Ovary (tissue), 3 donors: ENCODE measurements around the gene GNB5.
A peak's percentile ranks its signal among the peaks of the same experiment; 100 is the strongest.

Experiments
- CTCF ChIP-seq, 3 donors: fragments of 450-650 bp in 2 of 3; fragments of 200-600 bp in 1 of 3; IDR thresholded peaks; one replicate each; pipeline versions ENCODE4 v1.5.1 to v1.8.0; 2016 to 2022; ENCODE audit warnings: antibody characterized with exemption in 3 of 3, mild to moderate bottlenecking in 1 of 3
- EP300 ChIP-seq: sonication (generic); formaldehyde crosslinking; IDR thresholded peaks from one replicate; pipeline ENCODE4 v1.6.1; 2017; ENCODE audit warnings: antibody characterized with exemption
- POLR2A ChIP-seq: fragments of 450-650 bp; IDR thresholded peaks from one replicate; pipeline ENCODE4 v1.6.1; 2017; ENCODE audit warnings: antibody characterized with exemption, mild to moderate bottlenecking, moderate library complexity
- donor health status: DM: no; HTN: no; CAD: no.

DNA sequence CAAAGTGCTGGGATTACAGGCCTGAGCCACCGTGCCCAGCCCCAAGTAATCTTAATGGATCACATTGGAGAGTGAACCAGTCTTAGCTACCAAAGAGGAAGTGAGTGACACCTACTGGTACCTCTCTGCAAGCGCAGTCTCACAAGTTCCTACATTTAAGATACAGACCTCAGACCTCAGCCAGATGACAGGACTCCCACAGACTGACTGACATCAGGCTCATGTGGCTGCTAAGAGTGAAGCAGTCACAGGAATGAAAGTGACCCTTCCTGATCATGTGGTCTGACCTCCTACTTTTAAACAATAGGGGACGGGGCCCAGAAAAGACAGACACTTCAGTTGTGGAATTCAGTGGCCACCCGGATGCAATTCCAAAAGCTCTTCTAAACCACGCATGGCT lies 36.3 kb upstream of the GNB5 start:
- TF ChIP-seq CTCF (IDR thresholded peaks at IDR 0.05) (peak; percentile 58 to 73 (median 64)), POLR2A (no peak), EP300 (no peak)
